HepG2 (cell line): Measurements from ENCODE around the gene RNF5. TPM values are rescaled to one million over a fixed set of nuclear protein-coding genes. Genes with fewer than 3 reads are reported as not detected.

Experiments used
- BRF2 ChIP-seq: sonication (generic); formaldehyde crosslinking; IDR thresholded peaks from 2 replicates; pipeline ENCODE4 v1.8.1; 2022; ENCODE audit warnings: mild to moderate bottlenecking, missing genetic modification reagents
- DR1 ChIP-seq: sonication (generic); formaldehyde crosslinking; IDR thresholded peaks from 2 replicates; pipeline ENCODE4 v1.8.0; 2021; ENCODE audit warnings: mild to moderate bottlenecking, missing genetic modification reagents, inconsistent platforms
- HCFC1 ChIP-seq: fragments of 150-350 bp; IDR thresholded peaks from 2 replicates; pipeline ENCODE4 v1.6.1; 2014; ENCODE audit warnings: low read depth, low read length
- KIAA2018 ChIP-seq: sonication (generic); formaldehyde crosslinking; IDR thresholded peaks from 2 replicates; pipeline ENCODE4 v1.5.0; 2020; ENCODE audit warnings: mild to moderate bottlenecking, missing genetic modification reagents, borderline replicate concordance
- MTA1 ChIP-seq: sonication (generic); formaldehyde crosslinking; IDR thresholded peaks from 2 replicates; pipeline ENCODE4 v1.4.0; 2020; ENCODE audit warnings: missing genetic modification reagents, mild to moderate bottlenecking, borderline replicate concordance
- MYNN ChIP-seq: sonication (generic); formaldehyde crosslinking; IDR thresholded peaks from 2 replicates; pipeline ENCODE4 v1.4.0; 2020; ENCODE audit warnings: mild to moderate bottlenecking, low read depth, missing genetic modification reagents
- PHF20 ChIP-seq: sonication (generic); formaldehyde crosslinking; IDR thresholded peaks from 2 replicates; pipeline ENCODE4 v1.5.0; 2020; ENCODE audit warnings: mild to moderate bottlenecking, missing genetic modification reagents
- PITX1 ChIP-seq: sonication (generic); formaldehyde crosslinking; IDR thresholded peaks from 2 replicates; pipeline ENCODE4 v1.5.1; 2020; ENCODE audit warnings: mild to moderate bottlenecking, missing genetic modification reagents
- TFE3 ChIP-seq: IDR thresholded peaks from 2 replicates; pipeline ENCODE4 v1.6.1; 2016
- ZFP36L1 ChIP-seq: sonication (generic); formaldehyde crosslinking; IDR thresholded peaks from 2 replicates; pipeline ENCODE4 v1.8.0; 2022; ENCODE audit warnings: mild to moderate bottlenecking, missing genetic modification reagents, moderate library complexity
- ZNF138 ChIP-seq: sonication (generic); formaldehyde crosslinking; IDR thresholded peaks from 2 replicates; pipeline ENCODE4 v1.5.0; 2020; ENCODE audit warnings: mild to moderate bottlenecking, low read depth, missing genetic modification reagents
- ZNF350 ChIP-seq: sonication (generic); formaldehyde crosslinking; IDR thresholded peaks from 2 replicates; pipeline ENCODE4 v1.4.0; 2020; ENCODE audit warnings: mild to moderate bottlenecking, low read depth, missing genetic modification reagents, borderline replicate concordance
- ZNF710 ChIP-seq: sonication (generic); formaldehyde crosslinking; IDR thresholded peaks from 2 replicates; pipeline ENCODE4 v1.5.0; 2020; ENCODE audit warnings: mild to moderate bottlenecking, missing genetic modification reagents, borderline replicate concordance
- ZNF749 ChIP-seq: sonication (generic); formaldehyde crosslinking; IDR thresholded peaks from 2 replicates; pipeline ENCODE4 v1.8.0; 2022; ENCODE audit warnings: mild to moderate bottlenecking, missing genetic modification reagents, moderate library complexity, borderline replicate concordance
- ZNF775 ChIP-seq: sonication (generic); formaldehyde crosslinking; IDR thresholded peaks from 2 replicates; pipeline ENCODE4 v1.4.0; 2020; ENCODE audit warnings: missing genetic modification reagents, mild to moderate bottlenecking, moderate library complexity, borderline replicate concordance
- polyA plus RNA-seq, 8 experiments: library from polyadenylated mRNA; depleted of rRNA in 3 of 8; stranded (reverse) in 7 of 8; unstranded in 1 of 8; fragments of >200 nt; fragmentation: Illumina TruSeq in 4 of 8; extraction: Trizol in 4 of 8; gene quantifications; 2 replicates each; pipeline versions ENCODE4 v1.2.1 to v1.2.3, GENCODE V29; 2011 to 2016; ENCODE audit warnings: low read depth in 4 of 8, missing spikeins in 1 of 8, mixed read lengths in 1 of 8; ENCODE audit not compliant: insufficient read depth in 1 of 8
- total RNA-seq, 5 experiments: library from RNA; depleted of rRNA; stranded (reverse); fragments of >200 nt; fragmentation: Illumina TruSeq; extraction: Trizol; gene quantifications; 2 replicates each; pipeline ENCODE4 v1.2.3, GENCODE V29; 2016; ENCODE audit warnings: low read depth in 1 of 5

RNF5 gene
- total and polyA plus RNA-seq, 2 of the 13 experiments (the other 11 are each of a cell fraction or from before 2014, with no cell fraction given) = 98.0 to 131 TPM

GRCh38 chr6:32195902-32196681 lies 17.9 kb downstream of the RNF5 start (continued):
- TF ChIP-seq BRF2 (CRISPR knock-in tag) (peak; percentile 85), TFE3 (peak; percentile 25), KIAA2018 (peak; percentile 93; the same call in 1 of the 2 replicates), HCFC1 (peak; percentile 57; the same call in 1 of the 2 replicates), ZFP36L1 (peak; percentile 87), MTA1 (CRISPR knock-in tag) (peak; percentile 46), ZNF775 (CRISPR knock-in tag) (no peak), MYNN (CRISPR knock-in tag) (no peak), DR1 (peak; percentile 24; the same call in 1 of the 2 replicates), ZNF749 (CRISPR knock-in tag) (peak; percentile 94; the same call in 1 of the 2 replicates), ZNF138 (CRISPR knock-in tag) (no peak), PHF20 (CRISPR knock-in tag) (peak; percentile 78), ZNF710 (CRISPR knock-in tag) (peak; percentile 35; the same call in 1 of the 2 replicates), PITX1 (CRISPR knock-in tag) (peak; percentile 66), ZNF350 (CRISPR knock-in tag) (peak; percentile 87)
